ENCODE measurements around the gene SLC6A17. TPM values are rescaled to one million over a fixed set of nuclear protein-coding genes. Genes with fewer than 3 reads are reported as not detected.

The SLC6A17 gene
- total RNA-seq, 5 donors from 2014 or later (not counting 1 experiment from before 2014, with no cell fraction given): not detected

DNA sequence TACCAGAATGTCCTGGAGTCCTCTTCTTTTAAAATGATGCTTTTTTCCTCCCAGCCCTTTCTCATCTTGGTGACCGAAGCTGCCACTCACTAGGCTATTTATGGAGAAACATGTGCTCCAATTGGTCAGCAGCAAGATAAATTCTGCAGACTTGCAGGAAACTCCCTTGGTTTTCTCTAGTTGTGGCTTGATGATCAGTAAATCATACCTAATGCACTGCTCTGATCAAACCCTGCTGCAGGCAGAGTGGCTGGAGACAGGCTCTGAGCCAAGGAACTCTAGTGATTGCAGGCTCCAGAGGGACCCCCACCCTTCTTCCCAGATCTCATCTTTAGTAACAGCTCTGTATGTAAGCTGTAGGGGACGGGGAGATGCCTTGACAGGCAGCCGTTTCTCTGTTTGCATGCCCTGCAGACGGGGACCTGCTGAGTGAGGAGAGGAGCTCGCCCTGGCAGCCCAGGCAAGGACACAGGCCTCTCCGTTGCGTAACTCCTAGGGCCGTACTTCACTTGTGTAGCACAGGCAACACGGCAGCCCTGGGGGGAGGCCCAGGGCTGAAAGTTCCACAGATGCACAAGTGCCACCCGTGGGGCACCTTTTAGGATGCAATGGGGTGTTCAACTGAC lies 14.5 kb downstream of the SLC6A17 start:
- DNase-seq (no peak), ATAC-seq (replicated peaks in 1 of 4) (no peak)
- Mint-ChIP-seq H3K27ac (no peak overlapping the region), H3K4me3 (no peak overlapping the region), H3K27me3 (peaks cover 10 to 28% of the 10 kb centered on the region in 2 donors), H3K4me1 (no peaks in the 10 kb centered on the region), H3K36me3 (peaks cover 3% of the 10 kb centered on the region), H3K9me3 (no peaks in the 10 kb centered on the region)
- CTCF ChIA-PET: no interaction called here
- Histone ChIP-seq H3K4me3 (ENCODE audit: control insufficient read depth in 1 of 2, extremely low read depth in 1 of 2, low read length in 1 of 2) (no peak overlapping the region), H3K4me1 (ENCODE audit: control insufficient read depth in 1 of 2, extremely low read depth in 1 of 2, insufficient read depth in 2 of 2, low read length in 2 of 2) (no peaks in the 10 kb centered on the region), H3K27me3 (replicated peaks in 1 of 2; ENCODE audit: control insufficient read depth in 2 of 2, extremely low read depth in 1 of 2, insufficient read depth in 2 of 2, low read length in 1 of 2) (peaks cover 0 to 30% of the 10 kb centered on the region in 2 experiments), H3K36me3 (ENCODE audit: control insufficient read depth in 2 of 2, extremely low read depth in 1 of 2, insufficient read depth in 1 of 2, low read length in 1 of 2) (no peaks in the 10 kb centered on the region), H3K9me3 (no peaks in the 10 kb centered on the region), H3K27ac (ENCODE audit: low read length) (no peak overlapping the region)
- WGBS (ENCODE audit: insufficient coverage): 69% methylated on average over 10 of the region's 10 CpGs
- POLR2A ChIA-PET: no interaction called here

GRCh38 chr1:110165761-110166231 lies 15.5 kb downstream of the SLC6A17 start:
- H3K9me3 ChIP-seq: no peaks in the 10 kb centered on the region
- H3K4me3 ChIP-seq (ENCODE audit: control insufficient read depth in 1 of 2, extremely low read depth in 1 of 2, low read length in 1 of 2): no peak overlapping the region
- Mint-ChIP-seq H3K27me3 (peaks cover 6 to 19% of the 10 kb centered on the region in 2 donors), H3K9me3 (no peaks in the 10 kb centered on the region), H3K27ac (no peak overlapping the region), H3K36me3 (no peaks in the 10 kb centered on the region), H3K4me1 (no peaks in the 10 kb centered on the region), H3K4me3 (no peak overlapping the region)
- POLR2A ChIA-PET: no interaction called here
- ATAC-seq (replicated peaks in 1 of 4) (no peak), DNase-seq (no peak)
- no peak overlapping the region for H3K27ac ChIP-seq (ENCODE audit: low read length)
- H3K4me1 ChIP-seq (ENCODE audit: control insufficient read depth in 1 of 2, extremely low read depth in 1 of 2, insufficient read depth in 2 of 2, low read length in 2 of 2): no peaks in the 10 kb centered on the region
- CTCF ChIA-PET: no interaction called here
- WGBS (ENCODE audit: insufficient coverage): 83% methylated on average over 3 of the region's 6 CpGs
- H3K36me3 ChIP-seq (ENCODE audit: control insufficient read depth in 2 of 2, extremely low read depth in 1 of 2, insufficient read depth in 1 of 2, low read length in 1 of 2): no peaks in the 10 kb centered on the region
- peaks cover 0 to 28% of the 10 kb centered on the region in 2 experiments for H3K27me3 ChIP-seq (replicated peaks in 1 of 2; ENCODE audit: control insufficient read depth in 2 of 2, extremely low read depth in 1 of 2, insufficient read depth in 2 of 2, low read length in 1 of 2)

DNA sequence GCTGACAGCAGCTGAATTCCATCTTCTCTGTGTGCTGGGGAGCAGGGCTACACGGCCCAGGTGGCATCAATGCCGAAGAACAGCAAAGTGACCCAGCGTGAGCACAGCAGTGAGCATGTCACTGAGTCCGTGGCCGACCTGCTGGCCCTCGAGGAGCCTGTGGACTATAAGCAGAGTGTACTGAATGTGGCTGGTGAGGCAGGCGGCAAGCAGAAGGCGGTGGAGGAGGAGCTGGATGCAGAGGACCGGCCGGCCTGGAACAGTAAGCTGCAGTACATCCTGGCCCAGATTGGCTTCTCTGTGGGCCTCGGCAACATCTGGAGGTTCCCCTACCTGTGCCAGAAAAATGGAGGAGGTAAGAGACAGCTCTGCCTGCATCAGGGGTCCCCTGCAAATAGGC lies 16.6 kb downstream of the SLC6A17 start:
- POLR2A ChIA-PET: no interaction called here
- ATAC-seq (replicated peaks in 1 of 4) (no peak), DNase-seq (no peak)
- CTCF ChIA-PET: no interaction called here
- Histone ChIP-seq H3K4me3 (ENCODE audit: control insufficient read depth in 1 of 2, extremely low read depth in 1 of 2, low read length in 1 of 2) (no peak overlapping the region), H3K27ac (ENCODE audit: low read length) (no peak overlapping the region), H3K36me3 (ENCODE audit: control insufficient read depth in 2 of 2, extremely low read depth in 1 of 2, insufficient read depth in 1 of 2, low read length in 1 of 2) (no peaks in the 10 kb centered on the region), H3K27me3 (replicated peaks in 1 of 2; ENCODE audit: control insufficient read depth in 2 of 2, extremely low read depth in 1 of 2, insufficient read depth in 2 of 2, low read length in 1 of 2) (peaks cover 0 to 33% of the 10 kb centered on the region in 2 experiments), H3K4me1 (ENCODE audit: control insufficient read depth in 1 of 2, extremely low read depth in 1 of 2, insufficient read depth in 2 of 2, low read length in 2 of 2) (no peaks in the 10 kb centered on the region), H3K9me3 (no peaks in the 10 kb centered on the region)
- H3K9me3 Mint-ChIP-seq: no peaks in the 10 kb centered on the region
- no peaks in the 10 kb centered on the region for H3K4me1 Mint-ChIP-seq
- no peak overlapping the region for H3K4me3 Mint-ChIP-seq
- 69% methylated on average over 8 of the region's 11 CpGs for WGBS (ENCODE audit: insufficient coverage)
- no peak overlapping the region for H3K27ac Mint-ChIP-seq
- no peaks in the 10 kb centered on the region for H3K36me3 Mint-ChIP-seq
- H3K27me3 Mint-ChIP-seq: peaks cover 12 to 19% of the 10 kb centered on the region in 2 donors

DNA sequence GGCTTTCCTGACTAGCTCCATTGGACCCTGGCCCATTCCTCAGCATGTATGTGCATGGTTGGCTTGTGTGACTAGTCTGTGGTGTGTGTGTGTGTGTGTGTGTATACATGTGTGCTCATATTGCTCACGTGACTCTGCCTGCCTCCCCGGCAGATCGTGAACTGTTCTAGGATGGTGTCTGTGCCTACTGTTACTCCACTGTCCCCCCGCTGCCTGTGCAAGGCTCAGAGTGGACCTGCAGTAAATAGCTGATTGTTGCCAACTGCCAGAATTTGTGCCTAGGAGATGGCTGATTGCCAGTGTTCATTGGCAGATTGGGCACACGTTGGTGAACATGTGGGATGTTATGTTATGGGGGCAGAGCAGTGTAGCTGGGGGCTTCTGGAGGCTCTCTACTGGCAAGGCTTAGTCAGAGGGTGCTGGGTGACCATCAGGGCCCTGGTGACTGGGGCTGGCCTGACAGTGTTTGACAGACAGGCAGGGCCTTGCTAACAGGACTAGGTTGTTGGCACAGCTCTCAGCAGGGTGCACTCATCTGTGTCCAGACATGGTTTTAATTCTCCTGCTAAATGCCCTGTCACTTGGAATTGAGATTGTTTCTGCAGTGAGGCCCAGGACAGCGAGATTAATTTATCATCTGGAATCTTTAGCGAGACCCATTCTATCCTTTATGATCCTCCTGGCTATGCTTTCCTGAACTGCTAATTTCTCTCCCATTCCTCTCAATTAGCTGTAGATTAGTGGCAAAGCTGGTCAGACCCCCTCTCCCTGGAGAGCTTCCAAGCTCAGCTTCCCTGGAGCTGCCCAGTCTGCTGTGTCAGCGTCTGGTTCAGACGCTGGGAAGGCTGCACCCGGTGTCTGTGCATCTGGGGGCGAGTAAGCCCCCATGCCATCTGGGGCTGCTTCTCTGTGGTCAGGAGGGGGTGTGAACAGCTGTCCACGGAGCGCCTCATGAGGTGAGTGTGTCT lies 20.8 kb downstream of the SLC6A17 start:
- Histone ChIP-seq H3K4me1 (ENCODE audit: control insufficient read depth in 1 of 2, extremely low read depth in 1 of 2, insufficient read depth in 2 of 2, low read length in 2 of 2) (no peaks in the 10 kb centered on the region), H3K36me3 (ENCODE audit: control insufficient read depth in 2 of 2, extremely low read depth in 1 of 2, insufficient read depth in 1 of 2, low read length in 1 of 2) (no peaks in the 10 kb centered on the region), H3K27me3 (replicated peaks in 1 of 2; ENCODE audit: control insufficient read depth in 2 of 2, extremely low read depth in 1 of 2, insufficient read depth in 2 of 2, low read length in 1 of 2) (peaks cover 0 to 35% of the 10 kb centered on the region in 2 experiments), H3K4me3 (ENCODE audit: control insufficient read depth in 1 of 2, extremely low read depth in 1 of 2, low read length in 1 of 2) (no peak overlapping the region), H3K27ac (ENCODE audit: low read length) (no peak overlapping the region), H3K9me3 (no peaks in the 10 kb centered on the region)
- ChIA-PET POLR2A (no interaction called here), CTCF (no interaction called here)
- DNase-seq (no peak), ATAC-seq (replicated peaks in 1 of 4) (no peak)
- no peaks in the 10 kb centered on the region for H3K9me3 Mint-ChIP-seq
- no peak overlapping the region for H3K27ac Mint-ChIP-seq
- 66% methylated on average over 10 of the region's 13 CpGs for WGBS (ENCODE audit: insufficient coverage)
- H3K4me3 Mint-ChIP-seq: no peak overlapping the region
- no peaks in the 10 kb centered on the region for H3K4me1 Mint-ChIP-seq
- H3K36me3 Mint-ChIP-seq: no peaks in the 10 kb centered on the region
- peaks cover 7 to 14% of the 10 kb centered on the region in 2 donors for H3K27me3 Mint-ChIP-seq

- no peaks in the 10 kb centered on the region for H3K4me1 Mint-ChIP-seq
- H3K4me3 ChIP-seq (ENCODE audit: control insufficient read depth in 1 of 2, extremely low read depth in 1 of 2, low read length in 1 of 2): no peak overlapping the region
- H3K27me3 Mint-ChIP-seq: peaks cover 7 to 14% of the 10 kb centered on the region in 2 donors
- no peaks in the 10 kb centered on the region for H3K9me3 Mint-ChIP-seq
- H3K9me3 ChIP-seq: no peaks in the 10 kb centered on the region
- WGBS (ENCODE audit: insufficient coverage): 71% methylated on average over 6 of the region's 10 CpGs
- CTCF ChIA-PET: no interaction called here
- no peaks in the 10 kb centered on the region for H3K4me1 ChIP-seq (ENCODE audit: control insufficient read depth in 1 of 2, extremely low read depth in 1 of 2, insufficient read depth in 2 of 2, low read length in 2 of 2)
- peaks cover 0 to 42% of the 10 kb centered on the region in 2 experiments for H3K27me3 ChIP-seq (replicated peaks in 1 of 2; ENCODE audit: control insufficient read depth in 2 of 2, extremely low read depth in 1 of 2, insufficient read depth in 2 of 2, low read length in 1 of 2)
- H3K4me3 Mint-ChIP-seq: no peak overlapping the region
- H3K27ac ChIP-seq (ENCODE audit: low read length): no peak overlapping the region
- POLR2A ChIA-PET: no interaction called here
- no peaks in the 10 kb centered on the region for H3K36me3 Mint-ChIP-seq
- no peaks in the 10 kb centered on the region for H3K36me3 ChIP-seq (ENCODE audit: control insufficient read depth in 2 of 2, extremely low read depth in 1 of 2, insufficient read depth in 1 of 2, low read length in 1 of 2)
- no peak for ATAC-seq (replicated peaks in 1 of 4)
- no peak for DNase-seq
- H3K27ac Mint-ChIP-seq: no peak overlapping the region
Measured at GRCh38 chr1:110172001-110172400, 21.7 kb downstream of the SLC6A17 start.

DNA sequence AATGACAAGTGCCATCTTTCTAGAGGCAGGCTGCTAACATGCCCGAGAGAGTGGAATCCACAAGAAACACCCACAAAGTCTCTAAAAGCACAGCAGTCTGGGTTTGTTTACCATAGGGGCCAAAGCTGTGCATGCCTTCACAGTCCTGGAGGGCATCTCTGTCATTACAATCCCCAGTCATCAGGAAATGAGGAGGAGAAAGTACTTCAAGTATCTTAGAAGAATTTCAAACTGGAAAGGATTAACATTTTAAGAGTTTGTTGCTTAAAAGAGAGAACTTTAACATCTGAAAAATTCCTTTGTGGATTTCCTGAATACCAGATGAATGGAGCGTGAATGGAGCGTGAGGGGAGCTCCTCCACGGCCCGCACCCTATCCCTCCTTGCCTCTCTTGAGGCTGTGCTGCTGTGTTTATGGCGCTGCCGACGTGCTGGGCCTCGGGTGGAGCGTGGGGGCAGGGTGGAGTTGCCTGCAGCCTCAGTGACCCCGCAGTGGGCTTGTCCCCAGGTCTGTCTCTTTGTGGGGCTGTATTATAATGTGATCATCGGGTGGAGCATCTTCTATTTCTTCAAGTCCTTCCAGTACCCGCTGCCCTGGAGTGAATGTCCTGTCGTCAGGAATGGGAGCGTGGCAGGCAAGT lies 23.3 kb downstream of the SLC6A17 start:
- Mint-ChIP-seq H3K36me3 (no peaks in the 10 kb centered on the region), H3K9me3 (peaks cover 0 to 2% (median 0%) of the 10 kb centered on the region in 3 donors)

More for the DNA sequence above, 23.3 kb downstream of the SLC6A17 start:
- Mint-ChIP-seq H3K4me1 (no peaks in the 10 kb centered on the region), H3K4me3 (no peak overlapping the region), H3K27ac (no peak overlapping the region), H3K27me3 (peaks cover 7 to 14% of the 10 kb centered on the region in 2 donors)
- DNase-seq (no peak), ATAC-seq (replicated peaks in 1 of 4) (no peak)
- WGBS (ENCODE audit: insufficient coverage): 74% methylated on average over 10 of the region's 15 CpGs
- CTCF ChIA-PET: interaction anchor here in 1 of 2 donors (0.6 kb wide), 1 partner anchor 255 kb away, joined by 3 read pairs; no protein-coding TSS in a partner anchor
- no peak overlapping the region for H3K27ac ChIP-seq (ENCODE audit: low read length)
- no peaks in the 10 kb centered on the region for H3K9me3 ChIP-seq
- H3K36me3 ChIP-seq (ENCODE audit: control insufficient read depth in 2 of 2, extremely low read depth in 1 of 2, insufficient read depth in 1 of 2, low read length in 1 of 2): no peaks in the 10 kb centered on the region
- peaks cover 0 to 44% of the 10 kb centered on the region in 2 experiments for H3K27me3 ChIP-seq (replicated peaks in 1 of 2; ENCODE audit: control insufficient read depth in 2 of 2, extremely low read depth in 1 of 2, insufficient read depth in 2 of 2, low read length in 1 of 2)
- no peak overlapping the region for H3K4me3 ChIP-seq (ENCODE audit: control insufficient read depth in 1 of 2, extremely low read depth in 1 of 2, low read length in 1 of 2)
- POLR2A ChIA-PET: no interaction called here
- H3K4me1 ChIP-seq (ENCODE audit: control insufficient read depth in 1 of 2, extremely low read depth in 1 of 2, insufficient read depth in 2 of 2, low read length in 2 of 2): no peaks in the 10 kb centered on the region

All from T-cell (primary cell).